HEK293T (cell line): Measurements from ENCODE around the gene COMMD3.

ENCODE experiments used
- ARNT ChIP-seq: fragments of 450-650 bp; IDR thresholded peaks from 2 replicates; pipeline ENCODE4 v1.6.1; 2017; ENCODE audit warnings: mild to moderate bottlenecking
- BHLHE40 ChIP-seq: fragments of 450-650 bp; IDR thresholded peaks from 2 replicates; pipeline ENCODE4 v1.6.1; 2016; ENCODE audit warnings: mild to moderate bottlenecking, moderate library complexity, borderline replicate concordance
- ELF4 ChIP-seq: fragments of 450-650 bp; IDR thresholded peaks from 2 replicates; pipeline ENCODE4 v1.6.1; 2017; ENCODE audit warnings: antibody characterized with exemption
- FOXA1 ChIP-seq: fragments of 450-650 bp; IDR thresholded peaks from 2 replicates; pipeline ENCODE4 v1.6.1; 2016; ENCODE audit warnings: mild to moderate bottlenecking
- HDGF ChIP-seq: fragments of 450-650 bp; IDR thresholded peaks from 2 replicates; pipeline ENCODE4 v1.6.1; 2017; ENCODE audit warnings: antibody characterized with exemption, borderline replicate concordance
- L3MBTL2 ChIP-seq: fragments of 450-650 bp; conservative IDR thresholded peaks from 2 replicates; pipeline ENCODE4 v1.6.1; 2016; ENCODE audit warnings: mild to moderate bottlenecking
- LEF1 ChIP-seq: fragments of 450-650 bp; IDR thresholded peaks from 2 replicates; pipeline ENCODE4 v1.6.1; 2017; ENCODE audit warnings: mild to moderate bottlenecking, borderline replicate concordance
- NFRKB ChIP-seq: fragments of 450-650 bp; IDR thresholded peaks from 2 replicates; pipeline ENCODE4 v1.6.1; 2016; ENCODE audit warnings: mild to moderate bottlenecking, moderate library complexity
- SP1 ChIP-seq: fragments of 450-650 bp; IDR thresholded peaks from 2 replicates; pipeline ENCODE4 v1.6.1; 2017
- SUZ12 ChIP-seq: fragments of 450-650 bp; IDR thresholded peaks from 2 replicates; pipeline ENCODE4 v1.6.1; 2016; ENCODE audit warnings: mild to moderate bottlenecking
- TARDBP ChIP-seq: fragments of 450-650 bp; IDR thresholded peaks from 2 replicates; pipeline ENCODE4 v1.6.1; 2016
- ZNF384 ChIP-seq: fragments of 450-650 bp; IDR thresholded peaks from 2 replicates; pipeline ENCODE4 v1.6.1; 2016

DNA sequence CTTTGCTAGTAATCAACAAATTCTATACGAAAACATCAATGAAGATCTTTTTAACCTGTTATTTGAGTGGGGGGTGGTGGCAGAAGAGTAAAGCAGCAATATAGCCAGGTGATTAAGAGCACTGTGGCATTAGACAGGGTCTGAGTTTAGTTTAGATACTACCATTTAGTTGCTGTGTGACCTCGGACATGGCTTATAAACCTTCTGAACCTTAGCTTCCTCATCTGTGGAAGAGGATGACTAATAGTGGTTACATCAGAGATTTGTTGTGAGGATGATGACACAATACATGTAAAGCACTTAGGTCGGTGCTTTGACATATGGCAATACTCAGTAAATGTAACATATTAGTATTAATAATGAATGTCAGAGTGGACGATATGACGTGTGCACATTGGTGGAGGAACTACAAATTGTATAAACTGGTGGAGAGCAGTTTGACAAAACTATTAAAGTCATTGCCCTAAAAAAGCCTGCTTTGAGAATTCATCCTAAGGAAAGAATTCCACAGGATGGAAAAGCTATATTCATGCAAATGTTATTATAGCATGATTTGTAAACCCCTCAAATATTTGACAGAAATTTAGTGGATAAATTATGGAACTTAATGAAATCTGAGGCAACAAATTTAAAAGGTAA, 53.4 kb downstream of the COMMD3 start:
- TF ChIP-seq HDGF: no peak
- no peak for TF ChIP-seq NFRKB
- TF ChIP-seq FOXA1: no peak
- TF ChIP-seq LEF1: no peak
- TF ChIP-seq L3MBTL2: no peak
- TF ChIP-seq ARNT: no peak
- TF ChIP-seq ZNF384: no peak
- no peak for TF ChIP-seq TARDBP
- no peak for TF ChIP-seq ELF4
- TF ChIP-seq SP1: no peak
- TF ChIP-seq SUZ12: no peak
- no peak for TF ChIP-seq BHLHE40
